Embryonic facial prominence (tissue), 1 donor: ENCODE results near the gene ATP2B1.

Source experiments
- DNase-seq: peaks from one replicate; pipeline ENCODE4 v3.0.0-alpha.2; 2016; ENCODE audit errors: extremely low spot score

ATP2B1 gene

GRCh38 chr12:89542236-89542635, 166.4 kb downstream of the ATP2B1 start:
- no peak for DNase-seq

GRCh38 chr12:89540586-89540985, 168.1 kb downstream of the ATP2B1 start:
- DNase-seq, result no peak

- no peak for DNase-seq
Observed at GRCh38 chr12:89539426-89540223, 169.0 kb downstream of the ATP2B1 start.

- no peak for DNase-seq
Observed at GRCh38 chr12:89538897-89539296, 169.7 kb downstream of the ATP2B1 start.
